ENCODE results near the gene TBC1D20.

The TBC1D20 gene

DNA sequence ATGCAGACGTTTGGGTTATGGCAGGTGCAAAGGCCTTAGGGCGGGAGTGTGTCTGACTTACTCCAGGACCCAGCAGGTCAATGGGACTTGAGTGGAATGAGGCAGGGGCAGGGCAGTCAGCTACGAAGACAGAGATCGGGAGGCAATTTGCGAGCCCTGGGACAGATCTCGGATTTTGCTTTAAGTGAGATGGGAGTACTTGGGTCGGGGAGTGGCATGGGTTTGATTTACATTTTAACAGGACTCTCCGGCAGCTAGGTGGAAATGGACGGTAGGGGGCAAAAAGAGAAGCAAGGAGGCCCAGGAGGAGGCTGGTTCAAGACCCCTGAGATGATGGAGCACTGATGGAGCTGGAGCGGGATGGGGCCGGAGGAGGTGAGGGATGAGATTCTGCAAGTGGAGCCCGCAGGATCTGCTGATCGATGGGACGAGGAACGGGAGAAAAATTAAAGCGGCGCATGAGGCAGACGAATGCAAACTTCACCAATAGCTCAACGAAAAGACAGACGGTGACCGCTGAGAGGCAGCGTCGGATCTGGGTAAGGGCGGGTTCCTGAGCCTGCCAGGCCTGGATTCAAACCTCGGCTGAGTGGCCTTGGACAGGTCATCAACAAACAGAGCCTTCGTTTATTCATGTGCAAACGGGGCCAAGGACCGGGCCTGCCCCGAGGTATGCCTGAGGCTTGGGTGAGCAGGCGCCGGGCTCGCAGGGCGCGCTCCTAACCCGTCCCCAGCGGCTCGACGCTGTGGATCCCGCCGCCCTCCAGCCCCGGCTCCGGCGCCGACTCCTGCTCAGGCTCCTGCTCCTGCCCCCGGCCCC, 55.0 kb downstream of the TBC1D20 start:
- peak overlapping the region; percentile 96 for H3K27ac ChIP-seq
- TF ChIP-seq, protein P1, sequence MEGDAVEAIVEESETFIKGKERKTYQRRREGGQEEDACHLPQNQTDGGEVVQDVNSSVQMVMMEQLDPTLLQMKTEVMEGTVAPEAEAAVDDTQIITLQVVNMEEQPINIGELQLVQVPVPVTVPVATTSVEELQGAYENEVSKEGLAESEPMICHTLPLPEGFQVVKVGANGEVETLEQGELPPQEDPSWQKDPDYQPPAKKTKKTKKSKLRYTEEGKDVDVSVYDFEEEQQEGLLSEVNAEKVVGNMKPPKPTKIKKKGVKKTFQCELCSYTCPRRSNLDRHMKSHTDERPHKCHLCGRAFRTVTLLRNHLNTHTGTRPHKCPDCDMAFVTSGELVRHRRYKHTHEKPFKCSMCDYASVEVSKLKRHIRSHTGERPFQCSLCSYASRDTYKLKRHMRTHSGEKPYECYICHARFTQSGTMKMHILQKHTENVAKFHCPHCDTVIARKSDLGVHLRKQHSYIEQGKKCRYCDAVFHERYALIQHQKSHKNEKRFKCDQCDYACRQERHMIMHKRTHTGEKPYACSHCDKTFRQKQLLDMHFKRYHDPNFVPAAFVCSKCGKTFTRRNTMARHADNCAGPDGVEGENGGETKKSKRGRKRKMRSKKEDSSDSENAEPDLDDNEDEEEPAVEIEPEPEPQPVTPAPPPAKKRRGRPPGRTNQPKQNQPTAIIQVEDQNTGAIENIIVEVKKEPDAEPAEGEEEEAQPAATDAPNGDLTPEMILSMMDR (IDR thresholded peaks at IDR 0.05): peak; percentile 58
- no peak for TF ChIP-seq ZFX (IDR thresholded peaks at IDR 0.05; ENCODE audit: borderline replicate concordance)

DNA sequence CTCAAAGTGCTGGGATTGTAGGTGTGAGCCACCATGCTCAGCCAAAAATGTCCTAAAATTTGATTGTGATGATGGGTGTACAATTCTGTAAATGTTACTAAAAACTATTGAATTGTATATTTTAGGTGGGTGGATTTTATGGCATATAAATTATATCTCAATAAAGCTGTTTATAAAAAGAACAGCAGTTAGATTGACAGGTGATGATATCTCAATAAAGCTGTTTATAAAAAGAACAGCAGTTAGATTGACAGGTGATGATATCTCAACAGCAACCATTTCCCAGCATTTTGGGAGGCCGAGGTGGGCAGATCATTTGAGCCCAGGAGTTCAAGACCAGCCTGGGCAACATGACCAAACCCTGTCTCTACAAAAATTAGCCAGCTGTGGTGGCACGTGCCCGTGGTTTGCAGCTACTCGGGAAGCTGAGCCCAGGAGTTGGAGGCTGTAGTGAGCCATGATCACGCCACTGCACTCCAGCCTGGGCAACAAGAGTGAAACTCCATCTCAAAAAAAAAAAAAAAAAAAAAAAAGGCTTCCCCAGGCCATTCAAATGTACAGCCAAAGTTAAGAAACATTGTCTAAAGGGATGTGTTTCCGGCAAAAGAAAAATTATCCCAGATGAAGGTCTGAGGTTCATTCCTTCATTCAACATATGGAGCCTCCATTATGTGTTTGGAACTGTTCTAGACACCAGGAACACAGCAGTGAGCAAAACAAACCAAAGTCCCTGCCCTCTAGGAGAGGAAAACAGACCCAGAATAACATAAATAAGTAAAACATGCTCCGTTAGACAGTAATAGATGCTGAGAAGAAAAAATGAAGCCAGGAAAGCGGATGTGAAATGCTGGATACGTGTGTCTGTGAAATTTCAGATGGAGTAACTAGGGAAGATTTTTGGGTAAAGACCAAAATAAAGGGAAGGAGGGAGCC, 55.9 kb downstream of the TBC1D20 start:
- TF ChIP-seq, protein P1 (IDR thresholded peaks at IDR 0.05): no peak
- no peak for TF ChIP-seq ZFX (IDR thresholded peaks at IDR 0.05; ENCODE audit: borderline replicate concordance)
- H3K27ac ChIP-seq: peak overlapping the region; percentile 96

DNA sequence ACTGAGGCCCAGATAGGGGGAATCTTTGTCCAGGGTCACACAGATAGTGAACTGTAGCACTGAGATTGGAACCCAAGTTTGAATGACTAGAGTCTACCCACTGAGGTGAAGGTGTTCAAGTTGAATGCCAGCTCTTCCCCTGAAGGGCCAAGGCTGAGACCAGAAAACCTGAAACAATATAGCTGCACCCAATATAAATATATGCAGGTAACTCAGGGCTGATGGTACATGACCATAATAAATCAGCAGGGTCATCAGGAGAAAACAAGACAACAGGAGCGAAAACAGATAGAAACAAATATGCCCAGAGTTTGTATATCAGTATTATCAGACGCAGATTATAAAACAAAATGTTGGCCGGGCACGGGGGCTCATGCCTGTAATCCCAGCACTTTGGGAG, 58.2 kb downstream of the TBC1D20 start:
- TF ChIP-seq, protein P1 (IDR thresholded peaks at IDR 0.05): no peak
- no peak for TF ChIP-seq ZFX (IDR thresholded peaks at IDR 0.05; ENCODE audit: borderline replicate concordance)
- peak overlapping the region; percentile 96; the same call in 1 of the 2 replicates for H3K27ac ChIP-seq

DNA sequence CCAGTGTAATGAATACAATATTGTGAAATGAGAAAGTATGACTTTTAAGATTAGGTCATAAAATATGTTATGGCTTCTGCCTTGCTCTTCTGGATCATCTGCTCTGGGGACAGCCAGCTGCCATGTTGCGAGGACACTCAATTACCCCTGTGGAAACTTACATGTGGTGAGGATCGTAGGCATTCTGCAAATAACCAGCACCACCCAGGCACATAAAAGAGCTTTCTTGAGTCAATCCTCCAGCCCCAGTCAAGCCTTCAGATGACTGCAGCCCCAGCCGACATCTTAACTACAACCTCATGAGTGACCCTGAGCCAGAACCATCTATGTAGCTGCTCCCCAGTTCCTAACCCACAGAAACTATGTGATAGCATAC, 58.8 kb downstream of the TBC1D20 start:
- peak overlapping the region; percentile 96 for H3K27ac ChIP-seq
- TF ChIP-seq, protein P1 (IDR thresholded peaks at IDR 0.05): no peak
- TF ChIP-seq ZFX (IDR thresholded peaks at IDR 0.05; ENCODE audit: borderline replicate concordance): no peak

DNA sequence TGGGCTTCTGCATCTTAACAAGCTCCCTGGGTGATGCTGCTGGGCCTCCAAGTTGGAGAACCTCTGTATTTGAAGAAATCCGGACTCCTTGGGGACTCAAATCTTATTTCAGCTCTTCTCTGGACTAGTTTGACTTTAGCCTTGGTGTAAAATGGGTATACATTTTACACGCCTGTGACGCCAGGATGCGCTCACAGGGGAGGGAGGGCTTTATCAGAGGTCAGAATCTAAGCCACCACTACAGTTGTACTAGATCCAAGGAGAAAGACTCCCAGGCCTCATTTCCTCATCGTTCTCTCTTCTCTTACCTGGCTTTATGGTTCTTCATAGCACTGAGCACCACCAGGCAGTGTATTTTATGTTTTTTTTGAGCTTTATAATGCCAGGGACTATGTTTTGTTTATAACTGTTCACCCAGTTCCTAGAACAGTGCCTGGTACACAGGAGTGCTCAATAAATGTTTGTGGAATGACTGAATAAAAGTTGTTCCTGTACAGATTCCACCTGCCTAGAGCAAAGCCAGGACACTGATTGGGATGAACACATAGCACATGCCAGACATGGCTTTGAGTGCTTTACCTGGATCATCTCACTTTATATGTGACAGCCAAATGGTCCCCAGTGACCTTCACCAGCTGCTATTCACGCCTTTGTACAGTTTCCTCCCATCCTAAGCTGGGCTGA, 59.3 kb downstream of the TBC1D20 start:
- TF ChIP-seq, protein P1 (IDR thresholded peaks at IDR 0.05): no peak
- no peak for TF ChIP-seq ZFX (IDR thresholded peaks at IDR 0.05; ENCODE audit: borderline replicate concordance)
- H3K27ac ChIP-seq: peak overlapping the region; percentile 96

DNA sequence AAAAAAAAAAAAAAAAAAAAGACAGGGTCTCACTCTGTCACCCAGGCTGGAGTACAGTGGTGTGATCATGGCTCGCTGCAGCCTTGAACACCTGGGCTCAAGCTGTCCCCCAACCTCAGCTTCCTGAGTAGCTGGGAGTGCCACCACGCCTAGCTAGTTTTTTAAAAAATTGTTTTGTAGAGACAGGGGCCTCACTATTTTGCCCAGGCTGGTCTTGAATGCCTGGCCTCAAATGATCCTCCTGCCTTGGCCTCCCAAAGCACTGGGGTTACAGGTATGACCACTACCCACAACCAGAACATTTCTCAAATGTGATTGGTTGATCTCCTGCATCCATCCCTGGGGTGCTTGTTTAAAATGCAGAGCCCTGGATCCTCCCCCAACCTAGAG, 59.8 kb downstream of the TBC1D20 start:
- peak overlapping the region; percentile 96 for H3K27ac ChIP-seq
- TF ChIP-seq, protein P1 (IDR thresholded peaks at IDR 0.05): no peak
- no peak for TF ChIP-seq ZFX (IDR thresholded peaks at IDR 0.05; ENCODE audit: borderline replicate concordance)

Data from 22Rv1 (cell line).